GM10266 (cell line): Measurements from ENCODE around the gene KIF26B.
"Not testable (repeated sequence)": the region's sequence is repeated elsewhere in the genome, so short reads cannot be mapped to it uniquely, and the experiment has no call there.

ENCODE experiments used
- DNase-seq: peaks from one replicate; pipeline ENCODE4 v3.0.0; 2012; ENCODE audit errors: extremely low spot score
- TF ChIP-seq, protein P1 (sequence below): IDR thresholded peaks from 2 replicates; pipeline ENCODE4 v1.5.1; 2012; ENCODE audit warnings: mild to moderate bottlenecking, low read depth; ENCODE audit not compliant: control insufficient read depth, insufficient read depth; ENCODE audit errors: missing control alignments

The KIF26B gene

GRCh38 chr1:245356891-245357585, 202.3 kb downstream of the KIF26B start:
- DNase-seq: no peak
- TF ChIP-seq, protein P1, sequence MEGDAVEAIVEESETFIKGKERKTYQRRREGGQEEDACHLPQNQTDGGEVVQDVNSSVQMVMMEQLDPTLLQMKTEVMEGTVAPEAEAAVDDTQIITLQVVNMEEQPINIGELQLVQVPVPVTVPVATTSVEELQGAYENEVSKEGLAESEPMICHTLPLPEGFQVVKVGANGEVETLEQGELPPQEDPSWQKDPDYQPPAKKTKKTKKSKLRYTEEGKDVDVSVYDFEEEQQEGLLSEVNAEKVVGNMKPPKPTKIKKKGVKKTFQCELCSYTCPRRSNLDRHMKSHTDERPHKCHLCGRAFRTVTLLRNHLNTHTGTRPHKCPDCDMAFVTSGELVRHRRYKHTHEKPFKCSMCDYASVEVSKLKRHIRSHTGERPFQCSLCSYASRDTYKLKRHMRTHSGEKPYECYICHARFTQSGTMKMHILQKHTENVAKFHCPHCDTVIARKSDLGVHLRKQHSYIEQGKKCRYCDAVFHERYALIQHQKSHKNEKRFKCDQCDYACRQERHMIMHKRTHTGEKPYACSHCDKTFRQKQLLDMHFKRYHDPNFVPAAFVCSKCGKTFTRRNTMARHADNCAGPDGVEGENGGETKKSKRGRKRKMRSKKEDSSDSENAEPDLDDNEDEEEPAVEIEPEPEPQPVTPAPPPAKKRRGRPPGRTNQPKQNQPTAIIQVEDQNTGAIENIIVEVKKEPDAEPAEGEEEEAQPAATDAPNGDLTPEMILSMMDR: no peak

GRCh38 chr1:245359101-245359680, 204.4 kb downstream of the KIF26B start:
- not testable (repeated sequence) for DNase-seq

GRCh38 chr1:245361065-245361464, 206.3 kb downstream of the KIF26B start:
- no peak for DNase-seq
- TF ChIP-seq, protein P1: no peak

- TF ChIP-seq, protein P1: no peak
These were observed 207.2 kb downstream of the KIF26B start for GRCh38 chr1:245361951-245362350.

GRCh38 chr1:245363461-245364200, 208.8 kb downstream of the KIF26B start:
- no peak for DNase-seq
- TF ChIP-seq, protein P1: no peak

More at GRCh38 chr1:245361951-245362350, 207.2 kb downstream of the KIF26B start:
- DNase-seq: no peak

DNA sequence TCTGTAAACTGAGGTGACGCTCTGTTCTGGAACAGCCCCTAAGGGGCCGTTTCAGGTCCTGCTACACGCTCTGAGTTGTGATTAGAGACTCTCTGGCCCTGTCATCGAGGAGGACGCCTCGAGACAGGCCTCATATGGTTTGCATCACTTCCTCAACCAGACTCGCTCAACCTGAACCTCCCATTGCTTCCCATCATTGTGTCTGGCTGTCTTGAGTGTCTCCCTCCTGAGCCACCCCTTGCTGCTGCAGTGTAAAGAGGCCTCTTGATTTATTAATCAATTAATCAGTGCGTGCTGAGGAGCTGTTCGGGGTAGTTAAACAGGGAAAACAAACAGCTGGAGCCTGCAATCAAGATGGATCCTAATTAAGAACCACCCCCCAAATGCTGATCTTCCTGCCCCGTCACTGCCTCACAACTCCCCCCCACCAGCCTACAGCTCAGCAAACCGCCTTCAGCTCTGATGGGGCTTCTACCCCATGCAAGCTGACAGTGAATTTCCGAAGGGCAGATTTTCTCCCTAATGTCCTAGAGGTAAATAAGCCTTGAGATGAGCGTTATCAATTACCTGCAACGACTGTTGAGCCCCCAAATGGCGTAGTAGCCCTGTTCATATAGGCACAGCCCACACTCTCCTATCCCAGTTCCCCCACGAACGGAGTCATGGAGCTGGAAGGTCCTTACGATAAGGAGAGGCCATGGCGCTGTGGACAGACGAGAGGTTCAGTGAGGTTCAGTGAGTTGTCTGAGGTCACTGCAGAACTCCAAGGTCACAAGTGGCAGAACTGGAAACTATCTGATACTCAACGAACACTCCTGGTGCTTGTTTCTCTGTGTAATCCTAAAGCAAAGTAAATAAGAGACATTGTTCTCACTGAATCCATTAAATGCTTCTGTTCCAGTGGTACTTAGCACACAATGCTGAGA, 210.6 kb downstream of the KIF26B start:
- TF ChIP-seq, protein P1: no peak
- DNase-seq: no peak

GRCh38 chr1:245366886-245367285, 212.1 kb downstream of the KIF26B start:
- TF ChIP-seq, protein P1: no peak
- DNase-seq: no peak
